Activated naive CD4-positive, alpha-beta T cell treated with anti-CD3 and anti-CD28 coated beads, Interleukin-2, amount 50 U/mL, for 72 hours (primary cell): ENCODE results near the gene CAMK1D. TPM values are rescaled to one million over a fixed set of nuclear protein-coding genes. Genes with fewer than 3 reads are reported as not detected.
A peak's percentile ranks its signal among the peaks of the same experiment; 100 is the strongest.

ENCODE experiments used
- ATAC-seq, 2 donors: fragments of 150-1000 bp; cut with Tn5 transposase; 2 replicates each; pipeline ENCODE4 v1.10.0; 2021; ENCODE audit warnings: mild to moderate bottlenecking in 2 of 2, moderate library complexity in 2 of 2
- DNase-seq, 2 donors: peaks; one replicate each; pipeline ENCODE4 v3.0.0; 2021 to 2022; ENCODE audit warnings: low spot score in 2 of 2
- H3K27ac Mint-ChIP-seq, 2 donors: one replicate each; pipeline ENCODE4 v1.8.0; 2022; ENCODE audit warnings: mild to moderate bottlenecking in 2 of 2, mixed read lengths in 2 of 2
- H3K36me3 Mint-ChIP-seq, 2 donors: one replicate each; pipeline ENCODE4 v1.8.0; 2022; ENCODE audit warnings: mixed read lengths in 2 of 2
- H3K9me3 Mint-ChIP-seq, 2 donors: one replicate each; pipeline ENCODE4 v1.8.0; 2022; ENCODE audit warnings: mixed read lengths in 2 of 2
- total RNA-seq, 2 donors: library from RNA; stranded (reverse); gene quantifications; one replicate each; pipeline ENCODE4 v1.2.3, GENCODE V29; 2022

CAMK1D gene
- total RNA-seq, 2 donors from 2014 or later = 1.1 to 13.0 TPM

- peaks cover 4 to 17% of the 10 kb centered on the region in 2 donors for H3K36me3 Mint-ChIP-seq
Observed at GRCh38 chr10:12577610-12578009, 228.3 kb downstream of the CAMK1D start.

GRCh38 chr10:12579954-12580858, 230.9 kb downstream of the CAMK1D start:
- ATAC-seq = no peak
- peaks cover 5 to 21% of the 10 kb centered on the region in 2 donors for H3K9me3 Mint-ChIP-seq
- H3K36me3 Mint-ChIP-seq = peaks cover 16 to 26% of the 10 kb centered on the region in 2 donors
- H3K27ac Mint-ChIP-seq = no peak overlapping the region
- no peak for DNase-seq

More at GRCh38 chr10:12577610-12578009, 228.3 kb downstream of the CAMK1D start:
- Mint-ChIP-seq H3K9me3 (peaks cover 0 to 19% of the 10 kb centered on the region in 2 donors), H3K27ac (no peak overlapping the region)
- no peak for ATAC-seq
- DNase-seq = no peak

- H3K27ac Mint-ChIP-seq = peak overlapping the region in 1 of 2 donors; percentile 35
- no peak for ATAC-seq
- peaks cover 8 to 20% of the 10 kb centered on the region in 2 donors for H3K9me3 Mint-ChIP-seq
- H3K36me3 Mint-ChIP-seq = peaks cover 18 to 27% of the 10 kb centered on the region in 2 donors
- DNase-seq = no peak
Observed at GRCh38 chr10:12583891-12584595, 234.7 kb downstream of the CAMK1D start.

GRCh38 chr10:12586741-12587140, 237.4 kb downstream of the CAMK1D start:
- Mint-ChIP-seq H3K27ac (no peak overlapping the region), H3K9me3 (peaks cover 8 to 11% of the 10 kb centered on the region in 2 donors), H3K36me3 (peaks cover 18 to 27% of the 10 kb centered on the region in 2 donors)
- ATAC-seq (no peak), DNase-seq (no peak)

- ATAC-seq = no peak
- H3K9me3 Mint-ChIP-seq = peaks cover 6 to 8% of the 10 kb centered on the region in 2 donors
- H3K27ac Mint-ChIP-seq = no peak overlapping the region
- H3K36me3 Mint-ChIP-seq = peaks cover 18 to 22% of the 10 kb centered on the region in 2 donors
- DNase-seq = no peak
Observed at GRCh38 chr10:12587451-12587888, 238.1 kb downstream of the CAMK1D start.

GRCh38 chr10:12588091-12588860, 238.9 kb downstream of the CAMK1D start:
- ATAC-seq = peak; percentile 66 to 68
- H3K27ac Mint-ChIP-seq = peak overlapping the region in 1 of 2 donors; percentile 10

GRCh38 chr10:12589291-12589690, 239.9 kb downstream of the CAMK1D start:
- no peak overlapping the region for H3K27ac Mint-ChIP-seq
- ATAC-seq = no peak
- H3K36me3 Mint-ChIP-seq = peaks cover 12 to 17% of the 10 kb centered on the region in 2 donors
- peaks cover 10 to 12% of the 10 kb centered on the region in 2 donors for H3K9me3 Mint-ChIP-seq
- no peak for DNase-seq

More at GRCh38 chr10:12588091-12588860, 238.9 kb downstream of the CAMK1D start:
- DNase-seq = no peak
- peaks cover 6 to 8% of the 10 kb centered on the region in 2 donors for H3K9me3 Mint-ChIP-seq
- peaks cover 17 to 18% of the 10 kb centered on the region in 2 donors for H3K36me3 Mint-ChIP-seq

- Mint-ChIP-seq H3K9me3 (peaks cover 12 to 13% of the 10 kb centered on the region in 2 donors), H3K27ac (no peak overlapping the region), H3K36me3 (peaks cover 15 to 18% of the 10 kb centered on the region in 2 donors)
- ATAC-seq (no peak), DNase-seq (no peak)
Observed at GRCh38 chr10:12589791-12590190, 240.4 kb downstream of the CAMK1D start.

- peaks cover 11 to 15% of the 10 kb centered on the region in 2 donors for H3K9me3 Mint-ChIP-seq
- peaks cover 15 to 23% of the 10 kb centered on the region in 2 donors for H3K36me3 Mint-ChIP-seq
- ATAC-seq (peak in 1 of 2 donors; percentile 38), DNase-seq (no peak)
- H3K27ac Mint-ChIP-seq = peak overlapping the region; percentile 50 to 75
Observed at GRCh38 chr10:12590675-12591659, 241.6 kb downstream of the CAMK1D start.

GRCh38 chr10:12592967-12593366, 243.6 kb downstream of the CAMK1D start:
- Mint-ChIP-seq H3K9me3 (peaks cover 11 to 16% of the 10 kb centered on the region in 2 donors), H3K27ac (peak overlapping the region in 1 of 2 donors; percentile 3), H3K36me3 (peaks cover 16 to 28% of the 10 kb centered on the region in 2 donors)
- no peak for ATAC-seq
- no peak for DNase-seq

- H3K36me3 Mint-ChIP-seq = peaks cover 16 to 28% of the 10 kb centered on the region in 2 donors
- DNase-seq (no peak), ATAC-seq (peak; percentile 38 to 67)
- H3K27ac Mint-ChIP-seq = peak overlapping the region; percentile 86 to 87
- peaks cover 11 to 20% of the 10 kb centered on the region in 2 donors for H3K9me3 Mint-ChIP-seq
Observed at GRCh38 chr10:12594448-12594944, 245.1 kb downstream of the CAMK1D start.

- ATAC-seq (no peak), DNase-seq (no peak)
- Mint-ChIP-seq H3K9me3 (peaks cover 11 to 26% of the 10 kb centered on the region in 2 donors), H3K27ac (peak overlapping the region in 1 of 2 donors; percentile 86), H3K36me3 (peaks cover 16 to 28% of the 10 kb centered on the region in 2 donors)
Observed at GRCh38 chr10:12595936-12596576, 246.7 kb downstream of the CAMK1D start.

GRCh38 chr10:12597176-12597575, 247.8 kb downstream of the CAMK1D start:
- DNase-seq = no peak
- Mint-ChIP-seq H3K36me3 (peaks cover 16 to 28% of the 10 kb centered on the region in 2 donors), H3K9me3 (peaks cover 11 to 26% of the 10 kb centered on the region in 2 donors), H3K27ac (no peak overlapping the region)
- no peak for ATAC-seq
